ENCODE data around the gene VGLL1. TPM values are rescaled to one million over a fixed set of nuclear protein-coding genes. Genes with fewer than 3 reads are reported as not detected.

VGLL1 gene
- total RNA-seq, 3 donors from 2014 or later = not detected

DNA sequence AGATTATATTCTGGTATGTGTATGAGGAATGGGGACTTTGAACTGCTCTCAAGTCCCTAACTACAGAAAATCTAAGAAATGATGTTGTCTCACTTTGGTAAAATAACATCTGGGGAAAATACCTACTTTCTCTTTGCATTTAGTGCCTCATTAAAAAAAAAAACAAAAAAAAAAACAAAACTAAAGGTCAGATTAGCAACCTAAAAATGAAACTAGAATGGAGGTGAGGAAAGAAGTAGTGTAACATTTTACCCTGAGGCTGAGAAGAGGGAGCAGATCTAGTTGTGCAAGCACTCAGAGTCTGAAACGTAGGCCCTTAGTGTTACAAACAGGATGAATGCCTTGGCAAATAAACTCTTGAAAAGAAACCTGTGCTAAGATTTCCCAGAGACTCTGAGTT is 56.0 kb downstream of the VGLL1 start:
- TF ChIP-seq, protein P1, sequence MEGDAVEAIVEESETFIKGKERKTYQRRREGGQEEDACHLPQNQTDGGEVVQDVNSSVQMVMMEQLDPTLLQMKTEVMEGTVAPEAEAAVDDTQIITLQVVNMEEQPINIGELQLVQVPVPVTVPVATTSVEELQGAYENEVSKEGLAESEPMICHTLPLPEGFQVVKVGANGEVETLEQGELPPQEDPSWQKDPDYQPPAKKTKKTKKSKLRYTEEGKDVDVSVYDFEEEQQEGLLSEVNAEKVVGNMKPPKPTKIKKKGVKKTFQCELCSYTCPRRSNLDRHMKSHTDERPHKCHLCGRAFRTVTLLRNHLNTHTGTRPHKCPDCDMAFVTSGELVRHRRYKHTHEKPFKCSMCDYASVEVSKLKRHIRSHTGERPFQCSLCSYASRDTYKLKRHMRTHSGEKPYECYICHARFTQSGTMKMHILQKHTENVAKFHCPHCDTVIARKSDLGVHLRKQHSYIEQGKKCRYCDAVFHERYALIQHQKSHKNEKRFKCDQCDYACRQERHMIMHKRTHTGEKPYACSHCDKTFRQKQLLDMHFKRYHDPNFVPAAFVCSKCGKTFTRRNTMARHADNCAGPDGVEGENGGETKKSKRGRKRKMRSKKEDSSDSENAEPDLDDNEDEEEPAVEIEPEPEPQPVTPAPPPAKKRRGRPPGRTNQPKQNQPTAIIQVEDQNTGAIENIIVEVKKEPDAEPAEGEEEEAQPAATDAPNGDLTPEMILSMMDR (IDR thresholded peaks at IDR 0.05) = no peak
- DNase-seq (no peak), ATAC-seq (no peak)
- Histone ChIP-seq H3K36me3 (ENCODE audit: low read depth) (no peaks in the 10 kb centered on the region), H3K4me3 (no peak overlapping the region), H3K9me3 (no peaks in the 10 kb centered on the region), H3K4me1 (ENCODE audit: low read depth) (no peaks in the 10 kb centered on the region)
- intact Hi-C loops (cut with DNase I, micrococcal nuclease) = no loop called here

DNA sequence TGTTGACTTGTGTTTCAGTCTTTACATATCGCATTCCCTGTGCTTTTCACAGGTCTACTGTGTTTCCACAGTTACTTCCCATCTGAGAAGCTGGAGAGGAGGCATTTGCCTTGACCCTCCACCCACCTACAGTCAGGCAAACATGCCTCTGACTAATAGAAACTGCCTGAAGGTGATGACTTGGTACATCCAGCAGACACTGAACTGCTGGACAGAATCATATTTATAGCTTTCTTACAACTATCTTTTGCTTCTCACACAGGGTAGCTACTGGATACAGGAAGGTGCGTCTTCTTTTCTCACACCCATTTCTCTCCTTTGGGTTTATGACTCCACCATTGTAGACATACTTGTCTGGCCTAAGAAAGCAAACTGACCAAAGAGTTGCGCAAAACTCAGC is 58.0 kb downstream of the VGLL1 start:
- no peaks in the 10 kb centered on the region for H3K4me1 ChIP-seq (ENCODE audit: low read depth)
- ATAC-seq (no peak), DNase-seq (no peak)
- H3K9me3 ChIP-seq = no peaks in the 10 kb centered on the region
- no peak overlapping the region for H3K4me3 ChIP-seq
- no peaks in the 10 kb centered on the region for H3K36me3 ChIP-seq (ENCODE audit: low read depth)
- TF ChIP-seq, protein P1 (IDR thresholded peaks at IDR 0.05) = no peak
- intact Hi-C loops (cut with DNase I, micrococcal nuclease) = no loop called here

DNA sequence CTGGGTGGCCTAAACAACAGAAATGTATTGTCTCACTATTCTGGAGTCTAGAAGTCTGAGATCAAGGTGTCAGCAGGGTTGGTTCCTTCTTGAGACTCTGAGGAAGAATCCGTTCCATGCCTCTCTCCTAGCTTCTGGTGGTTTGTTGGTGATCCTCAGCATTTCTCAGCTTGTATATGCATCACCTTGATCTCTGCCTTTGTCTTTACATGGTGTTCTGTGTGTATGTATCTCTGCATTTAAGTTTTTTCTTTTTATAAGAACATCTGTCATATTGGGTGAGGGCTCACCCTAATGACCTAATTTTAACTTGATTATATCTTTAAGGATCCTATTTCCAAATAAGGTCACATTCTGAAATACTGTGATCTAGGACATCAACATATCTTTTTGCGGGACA is 65.3 kb downstream of the VGLL1 start:
- intact Hi-C loops (cut with DNase I, micrococcal nuclease) = no loop called here
- no peaks in the 10 kb centered on the region for H3K36me3 ChIP-seq (ENCODE audit: low read depth)
- H3K9me3 ChIP-seq = no peaks in the 10 kb centered on the region
- DNase-seq = no peak
- H3K4me3 ChIP-seq = no peak overlapping the region
- no peaks in the 10 kb centered on the region for H3K4me1 ChIP-seq (ENCODE audit: low read depth)
- TF ChIP-seq, protein P1 (IDR thresholded peaks at IDR 0.05) = no peak
- no peak for ATAC-seq

DNA sequence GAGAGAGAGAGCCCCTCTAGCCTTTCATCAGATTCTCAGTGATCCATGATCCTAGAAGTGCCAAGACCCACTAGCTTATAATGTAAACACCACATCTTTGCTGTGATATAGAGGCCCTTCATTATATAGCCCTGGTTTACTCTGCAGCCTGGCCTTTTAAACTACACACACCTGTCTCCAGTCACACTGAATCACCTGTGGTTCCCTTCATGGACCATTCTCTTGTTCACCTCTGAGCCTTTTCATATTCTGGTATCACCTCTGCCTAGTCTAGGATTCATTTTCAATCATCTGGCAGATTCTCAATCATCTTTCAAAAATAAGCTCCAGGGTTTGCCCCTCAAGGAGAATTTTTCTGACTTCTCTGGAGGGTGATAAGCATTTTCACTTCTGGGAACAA is 65.9 kb downstream of the VGLL1 start:
- Histone ChIP-seq H3K9me3 (no peaks in the 10 kb centered on the region), H3K36me3 (ENCODE audit: low read depth) (no peaks in the 10 kb centered on the region), H3K4me3 (no peak overlapping the region), H3K4me1 (ENCODE audit: low read depth) (no peaks in the 10 kb centered on the region)
- TF ChIP-seq, protein P1 (IDR thresholded peaks at IDR 0.05) = no peak
- no peak for DNase-seq
- ATAC-seq = no peak
- intact Hi-C loops (cut with DNase I, micrococcal nuclease) = no loop called here

DNA sequence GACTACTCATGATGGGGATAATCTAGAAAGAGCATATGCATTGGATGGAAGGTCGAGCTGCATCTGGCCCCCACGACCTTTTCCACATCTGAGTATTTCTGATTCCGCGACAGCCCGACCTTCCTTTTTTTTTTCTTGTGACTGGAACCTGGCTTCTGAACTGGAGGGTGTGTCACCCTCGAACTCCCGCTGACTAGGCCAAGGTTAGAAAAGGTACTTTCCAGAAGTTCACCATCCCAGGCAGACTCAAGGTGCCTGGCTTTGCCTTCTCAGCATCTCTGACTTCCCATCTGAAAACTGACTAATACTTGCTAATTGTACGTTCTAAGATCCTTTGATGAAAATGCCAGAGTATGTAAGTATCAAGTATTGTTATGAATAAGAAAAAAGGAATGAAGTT is 66.6 kb downstream of the VGLL1 start:
- Histone ChIP-seq H3K4me1 (ENCODE audit: low read depth) (no peaks in the 10 kb centered on the region), H3K4me3 (no peak overlapping the region), H3K9me3 (no peaks in the 10 kb centered on the region), H3K36me3 (ENCODE audit: low read depth) (no peaks in the 10 kb centered on the region)
- DNase-seq = no peak
- intact Hi-C loops (cut with DNase I, micrococcal nuclease) = no loop called here
- ATAC-seq = no peak
- TF ChIP-seq, protein P1 (IDR thresholded peaks at IDR 0.05) = no peak

DNA sequence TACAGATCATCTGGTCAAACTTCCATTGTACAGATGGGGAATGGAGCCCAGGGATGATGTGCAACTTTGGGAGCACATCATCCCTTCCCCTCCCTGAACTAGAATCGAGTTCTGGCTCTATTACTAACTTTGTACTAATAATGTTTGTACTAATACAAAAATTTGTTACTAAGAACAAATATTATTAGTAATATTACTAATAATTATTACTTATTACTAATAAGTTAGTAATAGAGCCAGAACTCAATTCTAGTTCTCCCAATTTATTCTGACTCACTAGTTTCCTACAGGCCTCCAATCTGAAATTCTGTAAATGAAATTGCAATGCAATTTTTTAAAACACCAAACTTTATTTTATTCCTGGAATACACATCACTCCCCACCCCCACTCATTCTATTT is 68.0 kb downstream of the VGLL1 start:
- intact Hi-C loops (cut with DNase I, micrococcal nuclease) = loop anchor here in 1 of 2 donors (10.0 kb wide), 1 partner anchor 95 kb away; no protein-coding TSS in a partner anchor
- TF ChIP-seq, protein P1 (IDR thresholded peaks at IDR 0.05) = no peak
- no peak for ATAC-seq
- no peaks in the 10 kb centered on the region for H3K36me3 ChIP-seq (ENCODE audit: low read depth)
- H3K4me1 ChIP-seq (ENCODE audit: low read depth) = no peaks in the 10 kb centered on the region
- no peak for DNase-seq
- H3K4me3 ChIP-seq = no peak overlapping the region
- no peaks in the 10 kb centered on the region for H3K9me3 ChIP-seq

Measured in mucosa of descending colon (tissue), 3 donors.